Measurements from ENCODE around the gene NEUROD6. TPM values are rescaled to one million over a fixed set of nuclear protein-coding genes. Genes with fewer than 3 reads are reported as not detected.

The NEUROD6 gene
- total RNA-seq, 6 experiments from 2014 or later, result not detected

GRCh38 chr7:31343516-31344305 is 3.2 kb upstream of the NEUROD6 start:
- DNase-seq, result no peak
- no peak for TF ChIP-seq POLR2A (IDR thresholded peaks at IDR 0.05)
- TF ChIP-seq, protein P1, sequence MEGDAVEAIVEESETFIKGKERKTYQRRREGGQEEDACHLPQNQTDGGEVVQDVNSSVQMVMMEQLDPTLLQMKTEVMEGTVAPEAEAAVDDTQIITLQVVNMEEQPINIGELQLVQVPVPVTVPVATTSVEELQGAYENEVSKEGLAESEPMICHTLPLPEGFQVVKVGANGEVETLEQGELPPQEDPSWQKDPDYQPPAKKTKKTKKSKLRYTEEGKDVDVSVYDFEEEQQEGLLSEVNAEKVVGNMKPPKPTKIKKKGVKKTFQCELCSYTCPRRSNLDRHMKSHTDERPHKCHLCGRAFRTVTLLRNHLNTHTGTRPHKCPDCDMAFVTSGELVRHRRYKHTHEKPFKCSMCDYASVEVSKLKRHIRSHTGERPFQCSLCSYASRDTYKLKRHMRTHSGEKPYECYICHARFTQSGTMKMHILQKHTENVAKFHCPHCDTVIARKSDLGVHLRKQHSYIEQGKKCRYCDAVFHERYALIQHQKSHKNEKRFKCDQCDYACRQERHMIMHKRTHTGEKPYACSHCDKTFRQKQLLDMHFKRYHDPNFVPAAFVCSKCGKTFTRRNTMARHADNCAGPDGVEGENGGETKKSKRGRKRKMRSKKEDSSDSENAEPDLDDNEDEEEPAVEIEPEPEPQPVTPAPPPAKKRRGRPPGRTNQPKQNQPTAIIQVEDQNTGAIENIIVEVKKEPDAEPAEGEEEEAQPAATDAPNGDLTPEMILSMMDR (IDR thresholded peaks at IDR 0.05), result no peak
- ATAC-seq, result no peak
- no peak overlapping the region for H3K27ac ChIP-seq
- H3K9me3 ChIP-seq, result no peaks in the 10 kb centered on the region
- no peaks in the 10 kb centered on the region for H3K36me3 ChIP-seq
- 41% methylated on average over 3 of the region's 3 CpGs for WGBS (ENCODE audit: insufficient coverage, low coverage, low lambda C conversion rate, missing lambda C conversion rate)
- intact Hi-C loops (cut with DNase I), result no loop called here
- no peaks in the 10 kb centered on the region for H3K4me1 ChIP-seq
- H3K27me3 ChIP-seq, result no peaks in the 10 kb centered on the region
- H3K4me3 ChIP-seq, result no peak overlapping the region

GRCh38 chr7:31341141-31341540 is 615 bp upstream of the NEUROD6 start:
- Histone ChIP-seq H3K36me3 (no peaks in the 10 kb centered on the region), H3K4me1 (no peaks in the 10 kb centered on the region), H3K27me3 (no peaks in the 10 kb centered on the region), H3K27ac (no peak overlapping the region), H3K9me3 (no peaks in the 10 kb centered on the region), H3K4me3 (no peak overlapping the region)
- WGBS (ENCODE audit: insufficient coverage, low coverage, low lambda C conversion rate, missing lambda C conversion rate), result 29% methylated on average over 5 of the region's 5 CpGs
- TF ChIP-seq, protein P1 (IDR thresholded peaks at IDR 0.05), result no peak
- TF ChIP-seq POLR2A (IDR thresholded peaks at IDR 0.05), result no peak
- no peak for DNase-seq
- intact Hi-C loops (cut with DNase I), result no loop called here
- ATAC-seq, result no peak

- Histone ChIP-seq H3K9me3 (no peaks in the 10 kb centered on the region), H3K4me1 (no peaks in the 10 kb centered on the region), H3K36me3 (no peaks in the 10 kb centered on the region), H3K4me3 (no peak overlapping the region), H3K27me3 (no peaks in the 10 kb centered on the region), H3K27ac (no peak overlapping the region)
- intact Hi-C loops (cut with DNase I), result no loop called here
- 64% methylated on average over 5 of the region's 5 CpGs for WGBS (ENCODE audit: insufficient coverage, low coverage, low lambda C conversion rate, missing lambda C conversion rate)
- no peak for DNase-seq
- ATAC-seq, result no peak
- no peak for TF ChIP-seq POLR2A (IDR thresholded peaks at IDR 0.05)
- TF ChIP-seq, protein P1 (IDR thresholded peaks at IDR 0.05), result no peak
These were observed 475 bp downstream of the NEUROD6 start for GRCh38 chr7:31340051-31340450.

DNA sequence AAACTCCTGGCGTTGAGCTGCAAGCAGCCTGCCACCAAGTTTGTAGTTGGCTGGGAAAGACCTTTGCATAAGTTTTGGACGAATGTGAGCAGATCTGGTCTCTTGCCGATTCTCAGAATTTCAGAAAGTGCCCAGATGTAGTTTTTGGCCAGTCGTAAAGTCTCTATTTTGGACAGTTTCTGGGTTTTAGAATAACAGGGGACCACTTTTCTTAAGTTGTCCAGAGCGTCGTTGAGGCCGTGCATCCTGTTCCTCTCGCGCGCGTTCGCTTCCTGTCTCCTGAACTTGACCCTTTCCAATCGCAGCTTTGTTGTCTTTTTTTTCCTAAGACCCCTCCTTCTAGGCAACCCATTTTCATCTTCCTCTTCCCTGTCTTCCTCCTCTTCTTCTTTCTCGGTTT is 1.8 kb downstream of the NEUROD6 start:
- TF ChIP-seq, protein P1 (IDR thresholded peaks at IDR 0.05), result no peak
- TF ChIP-seq POLR2A (IDR thresholded peaks at IDR 0.05), result no peak
- H3K4me1 ChIP-seq, result no peaks in the 10 kb centered on the region
- no peaks in the 10 kb centered on the region for H3K27me3 ChIP-seq
- WGBS (ENCODE audit: insufficient coverage, low coverage, low lambda C conversion rate, missing lambda C conversion rate), result 70% methylated on average over 10 of the region's 14 CpGs
- DNase-seq (no peak), ATAC-seq (no peak)
- no peaks in the 10 kb centered on the region for H3K9me3 ChIP-seq
- no peak overlapping the region for H3K27ac ChIP-seq
- intact Hi-C loops (cut with DNase I), result no loop called here
- no peak overlapping the region for H3K4me3 ChIP-seq
- H3K36me3 ChIP-seq, result no peaks in the 10 kb centered on the region
